GM18868 (cell line): Measurements from ENCODE around the gene PCYOX1L.

Source experiments
- ATAC-seq: cut with Tn5 transposase; IDR thresholded peaks from one replicate; pipeline ENCODE4 v1.9.1; 2021; ENCODE audit warnings: mild to moderate bottlenecking, moderate library complexity; ENCODE audit not compliant: unreplicated experiment

PCYOX1L gene

DNA sequence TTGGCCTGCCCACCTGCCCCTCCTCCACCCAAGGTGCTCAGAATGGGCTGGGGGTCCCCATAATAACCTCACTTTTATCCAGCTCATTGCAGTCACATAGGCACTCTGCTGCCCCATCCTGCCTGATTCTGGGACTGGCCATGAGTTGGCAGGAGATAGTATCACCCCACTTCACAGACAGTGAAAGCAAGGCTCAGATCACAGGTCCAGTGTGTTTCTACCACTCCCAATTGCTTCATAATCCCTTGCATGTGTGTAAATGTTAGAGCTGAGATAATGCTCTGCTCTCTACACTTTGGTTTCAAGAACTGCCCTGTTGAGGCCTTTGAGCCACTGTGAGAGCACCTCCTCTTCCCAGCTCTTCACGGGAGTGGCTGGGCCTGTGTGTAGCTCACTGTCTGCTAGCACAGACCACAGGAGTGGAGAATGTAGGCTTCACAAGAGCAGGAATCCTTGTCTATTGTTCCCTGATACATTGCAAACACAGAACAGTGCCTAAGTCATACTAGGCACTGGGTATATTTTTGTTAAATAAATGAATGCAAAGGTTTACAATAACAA lies 8.4 kb downstream of the PCYOX1L start:
- ATAC-seq: no peak

- ATAC-seq: peak; percentile 73
These were observed 9.6 kb downstream of the PCYOX1L start for GRCh38 chr5:149367249-149367971.

GRCh38 chr5:149367972-149368645 lies 10.3 kb downstream of the PCYOX1L start:
- ATAC-seq: no peak

DNA sequence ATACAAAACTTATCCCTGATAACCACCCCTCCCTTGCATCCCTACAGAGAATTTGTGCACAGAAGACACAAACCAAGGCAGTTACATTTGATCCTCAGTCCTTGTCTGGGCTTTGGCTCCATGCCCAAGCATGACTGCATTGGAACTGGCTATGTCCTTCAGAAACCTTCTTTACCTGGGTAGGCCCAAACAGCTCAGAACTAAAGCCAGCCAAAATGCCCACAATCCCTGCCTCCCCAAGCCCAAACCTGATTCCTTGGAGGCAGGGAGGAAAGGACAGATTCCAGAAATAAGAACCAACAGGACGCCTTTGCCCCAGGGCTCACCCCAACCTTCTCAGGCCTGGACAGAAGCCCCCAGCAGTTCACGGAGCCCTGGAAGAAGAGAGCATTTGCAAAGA lies 13.0 kb downstream of the PCYOX1L start:
- no peak for ATAC-seq

DNA sequence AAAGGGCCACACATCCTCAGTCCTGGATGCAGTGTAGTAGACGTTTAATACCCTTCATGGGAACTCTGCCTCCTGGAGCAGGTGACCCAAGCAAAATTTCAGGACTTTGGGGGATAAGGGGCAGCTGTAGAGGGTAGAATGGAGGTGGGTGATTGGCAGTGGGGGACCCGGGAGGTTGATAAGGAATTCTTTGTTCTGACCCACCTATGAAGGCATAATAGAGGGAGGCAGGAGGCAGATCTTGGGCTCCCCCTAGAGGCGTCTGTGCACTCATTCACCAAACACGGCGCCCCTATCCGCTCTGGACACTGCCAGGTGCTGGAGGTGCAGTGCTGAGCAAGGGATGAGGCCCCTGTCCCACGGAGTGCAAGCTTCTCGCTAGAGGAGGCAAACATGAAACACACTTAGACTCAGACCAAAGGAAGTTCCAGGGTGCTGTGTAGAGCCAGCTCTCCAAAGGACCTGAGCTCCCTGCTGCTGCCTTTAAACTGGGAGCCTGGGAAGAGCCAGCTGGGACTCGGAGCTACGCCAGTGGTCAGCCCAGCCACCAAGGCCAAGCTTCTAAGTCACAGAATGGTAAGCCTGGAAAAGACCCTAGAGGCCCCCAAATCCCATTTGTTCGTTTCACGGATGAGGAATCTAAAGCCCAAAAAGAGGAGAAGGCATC lies 13.6 kb downstream of the PCYOX1L start:
- ATAC-seq: peak; percentile 89

- no peak for ATAC-seq
These were observed 14.4 kb downstream of the PCYOX1L start for GRCh38 chr5:149372076-149372795.

- no peak for ATAC-seq
These were observed 15.1 kb downstream of the PCYOX1L start for GRCh38 chr5:149372932-149373331.

DNA sequence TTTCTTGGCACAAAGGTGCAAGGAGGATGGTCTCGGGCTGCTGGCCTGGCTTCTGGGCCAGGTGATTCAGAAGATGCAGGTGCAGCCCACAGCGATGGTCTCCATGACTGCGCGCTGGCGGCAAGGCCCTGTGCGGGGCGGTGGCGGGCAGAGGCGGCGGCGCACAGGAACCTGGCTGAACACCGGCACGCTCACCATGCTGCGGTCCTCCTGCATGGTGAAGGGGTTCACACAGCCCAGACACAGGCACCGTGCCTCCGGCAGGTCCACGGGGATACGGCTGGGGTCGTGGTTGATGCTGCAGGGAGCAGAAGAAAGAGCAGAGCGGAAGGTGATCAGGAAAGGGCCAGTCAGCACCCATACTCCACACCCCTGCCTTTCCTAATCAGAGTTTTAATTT lies 16.5 kb downstream of the PCYOX1L start:
- no peak for ATAC-seq

DNA sequence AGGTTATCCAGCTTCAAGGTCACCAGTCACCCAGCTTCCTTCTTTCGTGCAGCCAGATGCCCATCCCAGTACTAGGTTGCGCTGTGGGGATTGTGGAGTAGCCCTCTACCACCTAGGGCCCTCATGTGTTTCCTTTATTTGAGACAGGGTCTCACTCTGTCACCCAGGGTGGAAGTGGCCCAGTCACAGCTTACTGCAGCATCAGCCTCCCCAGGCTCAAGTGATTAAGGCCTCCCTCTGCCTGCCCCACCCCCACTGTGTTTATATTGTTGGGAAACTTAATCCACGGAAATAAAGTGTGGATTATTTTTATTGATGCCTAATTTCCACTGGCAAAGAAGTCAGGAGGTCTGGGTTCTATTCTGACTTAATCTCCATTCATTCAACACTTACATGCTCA lies 17.0 kb downstream of the PCYOX1L start:
- ATAC-seq: no peak

- ATAC-seq: no peak
These were observed 17.6 kb downstream of the PCYOX1L start for GRCh38 chr5:149375434-149375833.

DNA sequence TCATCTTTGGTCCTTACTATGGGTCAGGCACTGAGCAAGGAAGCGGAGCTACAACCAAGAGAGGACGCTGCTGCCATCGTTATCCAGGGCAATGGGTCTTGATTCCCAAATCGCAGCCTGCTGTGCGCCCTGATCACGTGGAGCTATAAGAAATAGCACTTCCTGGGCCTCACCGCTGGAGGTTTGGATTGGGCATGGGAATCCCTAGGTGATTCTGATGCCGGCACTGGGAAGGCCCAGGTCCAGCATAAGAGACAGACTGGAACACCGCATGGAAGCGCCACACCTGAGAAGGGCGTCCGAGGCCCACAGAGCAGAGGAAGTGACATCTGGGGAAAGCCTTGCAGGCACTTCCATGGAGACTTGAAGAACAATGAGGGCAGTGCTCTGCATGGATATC lies 18.3 kb downstream of the PCYOX1L start:
- ATAC-seq: no peak

DNA sequence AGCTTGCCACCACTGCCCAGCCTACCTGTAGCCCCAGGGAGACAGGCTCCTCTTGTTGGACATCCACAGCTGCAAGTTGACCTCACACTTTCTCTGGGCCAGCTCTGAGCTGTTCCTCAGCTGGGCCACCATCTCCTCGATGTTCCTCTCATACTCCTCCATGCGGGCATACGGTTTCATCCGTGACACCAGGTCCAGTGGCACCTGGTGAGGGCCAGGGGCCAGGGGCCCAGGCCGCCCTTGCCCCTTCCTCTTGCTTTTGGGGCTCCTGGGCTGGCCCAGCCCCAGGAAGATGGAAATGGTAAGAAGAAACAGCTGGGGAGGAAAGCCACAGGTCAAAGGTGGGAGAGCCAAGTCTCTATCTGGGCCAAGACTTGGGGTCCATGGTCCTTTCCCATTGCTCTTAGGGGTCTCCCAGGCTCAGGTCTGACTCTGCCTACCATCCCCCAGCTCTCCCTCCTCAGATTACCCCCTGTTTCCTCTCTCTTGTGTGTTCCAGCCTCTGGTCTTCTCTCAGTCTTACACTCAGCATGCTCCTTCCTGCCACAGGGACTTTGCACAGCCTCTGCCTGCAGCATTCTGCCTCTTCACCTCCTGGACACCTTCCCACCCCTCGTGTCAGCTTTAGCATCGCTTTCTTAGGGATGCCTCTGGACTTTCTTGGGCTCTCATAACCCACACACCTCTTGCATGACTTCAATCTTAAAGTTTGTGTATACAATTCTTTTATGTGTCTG lies 19.0 kb downstream of the PCYOX1L start:
- no peak for ATAC-seq

GRCh38 chr5:149378241-149378820 lies 20.5 kb downstream of the PCYOX1L start:
- no peak for ATAC-seq

DNA sequence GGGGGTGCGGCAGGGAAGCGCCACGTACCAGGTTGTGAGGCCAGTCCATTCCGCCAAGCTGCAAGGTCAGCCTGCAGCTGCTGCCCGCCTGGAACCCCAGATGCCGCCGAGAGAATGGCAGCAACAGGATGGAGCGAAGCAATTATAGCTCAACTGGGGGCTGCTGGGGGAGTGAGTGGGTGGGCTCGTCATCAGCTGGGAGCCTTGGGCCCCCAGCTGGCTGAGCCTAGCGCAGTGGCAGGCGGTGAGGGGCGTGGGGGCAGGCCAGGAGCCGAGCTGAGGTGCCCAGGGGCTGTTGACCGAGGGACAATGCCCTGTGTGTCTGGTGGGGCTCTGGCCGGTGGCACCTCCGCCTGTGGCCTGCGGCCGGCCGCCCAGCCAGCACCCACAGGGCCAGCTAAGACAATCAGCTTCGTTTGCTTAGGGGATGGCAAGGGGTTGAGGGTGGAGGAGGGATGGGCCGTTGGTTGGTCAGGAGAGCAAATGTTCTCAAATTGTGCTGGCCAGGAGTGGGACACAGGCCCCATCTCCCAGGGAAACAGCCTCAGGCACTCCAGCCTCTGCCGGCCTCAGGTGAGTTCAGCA lies 21.4 kb downstream of the PCYOX1L start, which contains the start of gene IL17B:
Gene IL17B, minus strand, starts transcription at position 116 of the 585 bp plus-strand sequence. Its CDS starts 67 bp downstream, at position 49.
- ATAC-seq: no peak

- no peak for ATAC-seq
These were observed 22.1 kb downstream of the PCYOX1L start for GRCh38 chr5:149379818-149380374.

GRCh38 chr5:149380466-149381121 lies 22.7 kb downstream of the PCYOX1L start:
- ATAC-seq: no peak

DNA sequence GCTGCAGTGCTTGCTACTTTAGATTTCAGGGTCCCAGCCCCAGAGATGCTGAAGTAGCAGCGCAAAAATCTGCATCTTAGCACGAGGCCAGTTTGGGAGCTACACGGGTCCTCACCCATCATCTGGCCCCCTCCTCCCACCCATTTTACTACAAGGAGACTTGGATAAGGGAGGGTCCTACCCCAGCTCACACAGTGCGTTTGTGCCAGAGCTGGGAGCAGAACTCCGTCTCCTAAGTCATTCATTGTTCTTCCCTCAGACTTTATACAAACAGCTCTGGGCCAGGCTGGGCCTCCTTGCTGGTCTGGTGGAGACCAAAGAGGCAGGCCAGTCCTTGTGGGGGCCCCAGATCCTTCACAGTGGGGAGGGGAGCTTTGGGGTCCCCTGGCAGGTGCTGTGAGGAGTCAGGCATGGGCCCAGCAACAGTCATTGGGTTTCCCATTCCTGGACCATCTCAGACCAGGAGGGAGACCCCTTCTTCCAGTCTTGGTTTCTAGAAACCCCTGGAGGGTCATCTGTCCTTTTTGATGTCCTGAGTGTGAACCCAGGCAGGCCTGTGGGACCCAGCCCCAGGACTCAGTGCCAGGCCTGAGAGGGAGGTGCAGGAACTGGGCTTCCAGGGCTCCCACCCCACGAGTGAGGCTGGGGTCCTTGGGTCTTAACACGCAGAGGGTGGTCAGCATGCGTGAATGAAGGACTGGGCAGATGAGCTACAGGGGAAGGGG lies 23.6 kb downstream of the PCYOX1L start:
- ATAC-seq: peak; percentile 12

- peak; percentile 84 for ATAC-seq
These were observed 24.1 kb downstream of the PCYOX1L start for GRCh38 chr5:149381986-149382338.
